Stomach (tissue), 9 donors: ENCODE data around the gene FLVCR2. TPM values are rescaled to one million over a fixed set of nuclear protein-coding genes. Genes with fewer than 3 reads are reported as not detected.
A peak's percentile ranks its signal among the peaks of the same experiment; 100 is the strongest.

Experiments
- DNase-seq, 2 donors: peaks; one replicate each; pipeline versions ENCODE4 v3.0.0 to v3.0.0-alpha.2; 2013 to 2019
- H3K27ac ChIP-seq, 5 donors: fragments of 200-600 bp in 4 of 5; sonication (generic) in 4 of 5; one replicate each; pipeline ENCODE4 v1.5.1; 2013 to 2019; ENCODE audit warnings: mild to moderate bottlenecking in 1 of 5, moderate library complexity in 1 of 5
- H3K27me3 ChIP-seq, 3 donors: fragments of 200-600 bp; sonication (generic); one replicate each; pipeline ENCODE4 v1.5.1; 2017 to 2019; ENCODE audit warnings: mixed run types in 1 of 3
- H3K36me3 ChIP-seq, 4 donors: fragments of 200-600 bp; sonication (generic); 1 replicate in 3 of 4; 2 replicates in 1 of 4; pipeline ENCODE4 v1.5.1; 2016 to 2019
- H3K4me1 ChIP-seq, 4 donors: fragments of 200-600 bp; sonication (generic); one replicate each; pipeline ENCODE4 v1.5.1; 2016 to 2019
- H3K4me3 ChIP-seq, 4 donors: fragments of 200-600 bp; sonication (generic) in 3 of 4; one replicate each; pipeline ENCODE4 v1.5.1; 2016 to 2019; ENCODE audit warnings: mild to moderate bottlenecking in 1 of 4
- H3K9me3 ChIP-seq, 4 donors: fragments of 200-600 bp; sonication (generic); one replicate each; pipeline ENCODE4 v1.5.1; 2016 to 2019
- EP300 ChIP-seq: sonication (generic); formaldehyde crosslinking; IDR thresholded peaks from one replicate; pipeline ENCODE4 v1.6.1; 2017; ENCODE audit warnings: antibody characterized with exemption
- POLR2A ChIP-seq, 4 donors: fragments of 450-650 bp; IDR thresholded peaks; one replicate each; pipeline ENCODE4 v1.6.1; 2016; ENCODE audit warnings: antibody characterized with exemption in 4 of 4, control low read depth in 2 of 4, mild to moderate bottlenecking in 1 of 4, moderate library complexity in 1 of 4
- POLR2AphosphoS5 ChIP-seq, 3 donors: sonication (generic); formaldehyde crosslinking; IDR thresholded peaks; one replicate each; pipeline ENCODE4 v1.6.1; 2016; ENCODE audit warnings: antibody characterized with exemption in 3 of 3
- WGBS, 5 donors: extraction: QIAGEN DNeasy Blood & Tissue Kit in 3 of 5; methylation state at CpG; one replicate each; pipeline versions ENCODE4 v1.1.5 to v1.1.7; 2013 to 2018; 5-methylcytosine and 5-hydroxymethylcytosine counted together
- intact Hi-C: fragments of 100-400 bp; cut with DNase I; formaldehyde crosslinking; loops from one replicate; pipeline ENCODE4 v1.15.1; 2023; ENCODE audit warnings: low total_unique reads
- polyA plus RNA-seq, 3 donors: library from polyadenylated mRNA; stranded (reverse); fragments of 200-250 nt; gene quantifications; one replicate each; pipeline ENCODE4 v1.2.3, GENCODE V29; 2013
- total RNA-seq, 5 donors: library from RNA; depleted of rRNA; stranded (reverse); fragments of >200 nt; gene quantifications; one replicate each; pipeline versions ENCODE4 v1.1.0 to v1.2.3, GENCODE V29; 2014 to 2016
- TF ChIP-seq, protein P1 (sequence below), 7 experiments: fragments of 450-650 bp in 4 of 7; fragments of 200-600 bp in 3 of 7; sonication (generic) in 3 of 7; IDR thresholded peaks; one replicate each; pipeline ENCODE4 v1.5.1; 2016 to 2019; ENCODE audit warnings: antibody characterized with exemption in 7 of 7, control low read depth in 2 of 7, mild to moderate bottlenecking in 1 of 7
- donor health status: healthy with polysubstance abuse.
- donor health status: Bipolar disorder and iron deficiency.
- donor health status: healthy.

Gene FLVCR2
- total and polyA plus RNA-seq, 8 donors: 0.15 to 10.7 (median 0.95) TPM; not detected in 1

GRCh38 chr14:75630695-75631452 lies 52.5 kb downstream of the FLVCR2 start:
- TF ChIP-seq POLR2AphosphoS5 (IDR thresholded peaks at IDR 0.05) (no peak), EP300 (no peak), POLR2A (IDR thresholded peaks at IDR 0.05) (no peak)
- TF ChIP-seq, protein P1, sequence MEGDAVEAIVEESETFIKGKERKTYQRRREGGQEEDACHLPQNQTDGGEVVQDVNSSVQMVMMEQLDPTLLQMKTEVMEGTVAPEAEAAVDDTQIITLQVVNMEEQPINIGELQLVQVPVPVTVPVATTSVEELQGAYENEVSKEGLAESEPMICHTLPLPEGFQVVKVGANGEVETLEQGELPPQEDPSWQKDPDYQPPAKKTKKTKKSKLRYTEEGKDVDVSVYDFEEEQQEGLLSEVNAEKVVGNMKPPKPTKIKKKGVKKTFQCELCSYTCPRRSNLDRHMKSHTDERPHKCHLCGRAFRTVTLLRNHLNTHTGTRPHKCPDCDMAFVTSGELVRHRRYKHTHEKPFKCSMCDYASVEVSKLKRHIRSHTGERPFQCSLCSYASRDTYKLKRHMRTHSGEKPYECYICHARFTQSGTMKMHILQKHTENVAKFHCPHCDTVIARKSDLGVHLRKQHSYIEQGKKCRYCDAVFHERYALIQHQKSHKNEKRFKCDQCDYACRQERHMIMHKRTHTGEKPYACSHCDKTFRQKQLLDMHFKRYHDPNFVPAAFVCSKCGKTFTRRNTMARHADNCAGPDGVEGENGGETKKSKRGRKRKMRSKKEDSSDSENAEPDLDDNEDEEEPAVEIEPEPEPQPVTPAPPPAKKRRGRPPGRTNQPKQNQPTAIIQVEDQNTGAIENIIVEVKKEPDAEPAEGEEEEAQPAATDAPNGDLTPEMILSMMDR (IDR thresholded peaks at IDR 0.05): no peak
- no peaks in the 10 kb centered on the region for H3K9me3 ChIP-seq
- no peak overlapping the region for H3K27ac ChIP-seq
- H3K27me3 ChIP-seq: peaks cover 0 to 4% (median 1%) of the 10 kb centered on the region in 3 donors
- no peaks in the 10 kb centered on the region for H3K4me1 ChIP-seq
- no peak for DNase-seq
- WGBS, 5 donors: 65 to 86% (median 76%) methylated on average over 6 of the region's 6 CpGs
- H3K36me3 ChIP-seq: no peaks in the 10 kb centered on the region
- intact Hi-C loops: no loop called here
- no peak overlapping the region for H3K4me3 ChIP-seq

DNA sequence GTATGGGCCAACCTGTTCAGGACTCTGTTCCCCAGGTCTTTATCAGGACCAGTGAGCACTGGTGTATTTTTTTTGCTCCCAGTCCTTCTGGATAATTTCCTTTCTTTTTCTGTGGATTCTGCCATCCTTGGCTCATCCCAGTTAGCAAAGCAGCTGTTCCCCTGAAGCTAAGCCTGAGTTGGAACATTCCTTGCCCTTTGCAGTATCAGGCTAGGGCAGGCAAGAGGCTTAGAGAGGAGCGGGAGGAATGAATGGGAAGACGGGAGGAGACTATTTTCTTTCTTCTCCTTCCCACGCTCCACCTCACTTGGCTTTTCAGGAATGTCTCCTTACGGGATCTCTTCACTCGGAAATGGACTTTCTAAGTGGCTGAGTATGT lies 53.0 kb downstream of the FLVCR2 start:
- intact Hi-C loops: no loop called here
- H3K4me1 ChIP-seq: no peaks in the 10 kb centered on the region
- no peak for DNase-seq
- H3K9me3 ChIP-seq: no peaks in the 10 kb centered on the region
- no peak overlapping the region for H3K27ac ChIP-seq
- H3K27me3 ChIP-seq: peaks cover 0 to 5% (median 4%) of the 10 kb centered on the region in 3 donors
- no peak overlapping the region for H3K4me3 ChIP-seq
- 60 to 80% (median 71%) methylated on average over 5 of the region's 5 CpGs for WGBS, 5 donors
- TF ChIP-seq EP300: no peak
- H3K36me3 ChIP-seq: no peaks in the 10 kb centered on the region

DNA sequence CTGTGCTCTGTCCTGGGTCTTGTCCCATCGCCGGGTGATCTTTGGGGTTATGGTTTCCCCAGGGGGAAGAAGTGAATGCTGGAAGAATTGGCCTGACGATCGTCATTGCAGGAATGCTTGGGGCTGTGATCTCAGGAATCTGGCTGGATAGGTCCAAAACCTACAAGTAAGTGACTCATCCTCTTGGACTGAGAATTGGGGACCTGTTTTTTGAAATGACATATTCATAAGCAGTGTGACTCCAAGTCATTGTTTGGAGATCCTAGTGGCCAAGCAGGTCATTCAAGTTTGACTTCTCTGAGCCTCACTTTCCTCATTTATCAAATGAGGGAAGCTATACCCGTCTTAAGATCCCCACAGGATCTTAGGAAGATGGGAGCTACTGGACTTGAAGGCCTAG lies 56.4 kb downstream of the FLVCR2 start:
- no peak for DNase-seq
- 76 to 87% (median 82%) methylated on average over 5 of the region's 5 CpGs for WGBS, 5 donors
- Histone ChIP-seq H3K27ac (no peak overlapping the region), H3K36me3 (no peaks in the 10 kb centered on the region), H3K27me3 (peaks cover 0 to 15% (median 8%) of the 10 kb centered on the region in 3 donors), H3K4me1 (no peaks in the 10 kb centered on the region), H3K4me3 (no peak overlapping the region), H3K9me3 (no peaks in the 10 kb centered on the region)
- TF ChIP-seq EP300: no peak
- TF ChIP-seq, protein P1 (IDR thresholded peaks at IDR 0.05): no peak
- no peak for TF ChIP-seq POLR2AphosphoS5 (IDR thresholded peaks at IDR 0.05)
- no peak for TF ChIP-seq POLR2A (IDR thresholded peaks at IDR 0.05)
- intact Hi-C loops: no loop called here

GRCh38 chr14:75636100-75636692 lies 57.8 kb downstream of the FLVCR2 start:
- Histone ChIP-seq H3K9me3 (no peaks in the 10 kb centered on the region), H3K27ac (no peak overlapping the region), H3K4me3 (no peak overlapping the region), H3K36me3 (no peaks in the 10 kb centered on the region), H3K27me3 (peaks cover 0 to 24% (median 8%) of the 10 kb centered on the region in 3 donors), H3K4me1 (no peaks in the 10 kb centered on the region)
- peak in 1 of 2 donors; percentile 40 for DNase-seq
- WGBS, 5 donors: 75 to 87% (median 78%) methylated on average over 13 of the region's 13 CpGs
- no peak for TF ChIP-seq POLR2AphosphoS5 (IDR thresholded peaks at IDR 0.05)
- TF ChIP-seq, protein P1 (IDR thresholded peaks at IDR 0.05): no peak
- no peak for TF ChIP-seq EP300
- no peak for TF ChIP-seq POLR2A (IDR thresholded peaks at IDR 0.05)
- intact Hi-C loops: no loop called here

GRCh38 chr14:75640876-75641275 lies 62.5 kb downstream of the FLVCR2 start:
- no peak for TF ChIP-seq EP300
- TF ChIP-seq, protein P1 (IDR thresholded peaks at IDR 0.05): no peak
- TF ChIP-seq POLR2AphosphoS5 (IDR thresholded peaks at IDR 0.05): no peak
- no peak for TF ChIP-seq POLR2A (IDR thresholded peaks at IDR 0.05)
- DNase-seq: no peak
- Histone ChIP-seq H3K27ac (no peak overlapping the region), H3K27me3 (peaks cover 0 to 34% (median 12%) of the 10 kb centered on the region in 3 donors), H3K4me1 (peaks cover 0 to 15% (median 11%) of the 10 kb centered on the region in 4 donors), H3K4me3 (no peak overlapping the region), H3K36me3 (peaks cover 0 to 6% (median 0%) of the 10 kb centered on the region in 4 donors), H3K9me3 (no peaks in the 10 kb centered on the region)
- intact Hi-C loops: no loop called here
- WGBS, 5 donors: 80 to 91% (median 85%) methylated on average over 3 of the region's 3 CpGs
